Left renal pelvis (tissue), 4 donors: ENCODE results near the gene CCDC152. TPM values are rescaled to one million over a fixed set of nuclear protein-coding genes. Genes with fewer than 3 reads are reported as not detected.
"Not testable (repeated sequence)": the region's sequence is repeated elsewhere in the genome, so short reads cannot be mapped to it uniquely, and the experiment has no call there.

Experiments used
- DNase-seq, 4 donors: peaks; one replicate each; pipeline ENCODE4 v3.0.0-alpha.2; 2013; ENCODE audit warnings: low read depth in 4 of 4, low spot score in 3 of 4
- polyA plus RNA-seq, 4 donors: library from polyadenylated mRNA; unstranded; fragments of 120-200 nt; gene quantifications; one replicate each; pipeline ENCODE4 v1.2.1, GENCODE V29; 2013; ENCODE audit not compliant: insufficient read length in 4 of 4

The CCDC152 gene
- polyA plus RNA-seq, 4 donors, result 11.2 to 15.9 (median 14.7) TPM

DNA sequence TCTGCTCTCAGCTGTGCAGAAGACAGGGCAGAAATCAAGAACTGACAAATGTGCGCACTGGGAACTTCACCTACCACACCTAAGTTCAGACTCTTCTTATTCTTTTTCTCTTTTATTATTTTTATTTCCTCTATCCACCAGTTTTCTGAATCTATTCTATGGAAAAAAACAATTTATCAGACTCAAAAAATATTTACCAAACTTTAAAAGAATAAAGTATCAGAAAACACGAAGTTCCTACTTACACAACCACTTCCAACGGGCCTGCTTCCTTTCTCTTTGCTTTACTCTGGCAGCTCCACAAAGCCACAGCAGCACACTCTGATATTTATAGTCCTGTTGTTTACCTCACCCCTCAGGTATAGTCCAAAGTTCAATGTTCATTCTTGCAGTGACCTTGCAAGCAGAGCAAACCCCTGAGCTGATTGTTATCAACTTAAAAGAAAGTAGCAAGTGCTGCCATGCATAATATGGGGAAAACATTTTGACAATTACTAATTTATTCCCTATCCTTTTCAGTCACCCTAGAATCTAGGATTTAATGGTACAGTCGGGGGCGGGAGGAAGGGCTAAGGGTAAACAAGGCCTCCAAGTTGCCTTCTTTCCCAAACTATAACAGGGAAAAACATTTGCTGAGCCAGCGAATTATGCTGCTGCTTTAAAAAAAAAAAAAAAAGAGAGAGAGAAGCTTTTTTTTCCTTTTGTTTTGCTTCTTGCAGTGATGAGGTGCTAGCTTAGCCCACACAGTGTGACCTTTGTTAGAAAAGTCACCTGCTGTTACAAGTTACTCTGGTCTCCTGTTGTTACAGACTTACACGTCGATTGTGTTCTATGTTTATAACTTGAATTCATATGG, 55.2 kb downstream of the CCDC152 start, which contains the start of gene SELENOP:
Gene SELENOP (minus strand): TSS at position 302 of the 856 bp plus-strand sequence. CDS start 3,539 bp downstream, outside the sequence.
- DNase-seq, result peak; percentile 76 to 87 (median 82)

DNA sequence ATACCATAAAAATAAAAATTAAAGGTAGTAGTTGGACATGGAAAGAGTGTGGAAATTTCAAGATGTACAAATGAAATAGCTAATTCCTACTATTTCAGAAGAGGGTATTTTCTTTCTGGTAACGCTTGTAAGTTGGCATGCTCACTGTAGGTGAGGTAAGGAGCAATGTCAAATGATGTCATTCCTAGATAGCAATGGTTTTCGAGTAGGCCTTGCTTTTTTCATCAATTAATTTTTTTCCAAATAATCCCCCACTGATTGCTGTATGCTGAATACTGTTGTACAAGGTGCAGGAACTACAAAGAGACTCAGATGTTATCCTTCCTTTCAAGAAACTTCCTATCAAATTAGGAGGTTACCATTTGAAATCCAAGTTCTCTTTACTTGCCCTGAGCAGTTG, 56.0 kb downstream of the CCDC152 start:
- no peak for DNase-seq

- peak in 1 of 4 donors; percentile 37 for DNase-seq
These were observed 56.9 kb downstream of the CCDC152 start for GRCh38 chr5:42813533-42813932.

GRCh38 chr5:42816546-42816945, 59.9 kb downstream of the CCDC152 start:
- not testable (repeated sequence) for DNase-seq

GRCh38 chr5:42819745-42820144, 63.1 kb downstream of the CCDC152 start:
- no peak for DNase-seq

DNA sequence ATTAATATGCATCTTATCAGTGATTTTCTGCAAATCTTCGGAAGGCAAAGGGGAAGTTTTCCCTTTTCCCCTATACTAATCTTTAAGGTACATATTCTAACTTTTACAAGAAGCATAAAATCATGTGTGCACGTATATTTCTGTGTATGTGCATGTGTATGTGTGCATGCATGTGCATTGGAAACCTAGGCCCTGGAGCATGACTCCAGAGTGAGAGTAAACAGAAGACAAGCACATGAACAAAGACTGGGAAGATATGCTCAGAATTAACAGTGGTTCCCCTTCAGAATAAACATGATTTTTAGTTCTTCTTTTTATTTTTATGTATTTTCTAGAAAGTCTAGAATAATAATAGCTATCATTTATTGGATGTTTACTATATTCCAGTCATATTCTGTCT, 65.9 kb downstream of the CCDC152 start:
- DNase-seq, result no peak

DNA sequence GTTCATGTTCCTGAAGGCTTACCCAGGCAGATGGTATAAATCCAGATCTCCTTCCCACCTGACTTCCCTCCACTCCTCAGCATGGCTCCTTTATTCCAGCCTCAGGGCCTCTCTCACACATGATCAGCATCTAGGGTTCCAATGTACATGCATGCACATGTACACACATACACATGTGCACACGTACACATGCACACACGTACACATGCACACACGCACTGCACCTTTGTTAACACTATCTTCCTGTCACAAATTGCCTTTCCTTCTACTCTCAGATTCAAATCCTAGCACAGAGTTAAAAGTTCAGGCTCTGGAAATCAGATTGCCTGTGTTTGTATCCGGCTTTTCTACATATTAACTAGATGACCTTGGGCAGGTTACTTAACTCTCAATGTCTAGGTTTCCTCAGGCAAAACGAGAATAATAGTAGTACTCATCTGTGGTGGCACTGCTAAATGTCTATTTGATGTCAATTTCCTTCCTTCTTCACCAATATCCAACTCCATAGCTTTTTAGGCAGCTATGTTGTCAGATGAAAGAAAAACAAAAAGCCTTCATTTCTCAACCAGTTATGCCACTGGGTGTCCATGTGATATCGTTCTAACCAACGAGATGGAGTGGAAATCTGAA, 67.8 kb downstream of the CCDC152 start:
- no peak for DNase-seq

DNA sequence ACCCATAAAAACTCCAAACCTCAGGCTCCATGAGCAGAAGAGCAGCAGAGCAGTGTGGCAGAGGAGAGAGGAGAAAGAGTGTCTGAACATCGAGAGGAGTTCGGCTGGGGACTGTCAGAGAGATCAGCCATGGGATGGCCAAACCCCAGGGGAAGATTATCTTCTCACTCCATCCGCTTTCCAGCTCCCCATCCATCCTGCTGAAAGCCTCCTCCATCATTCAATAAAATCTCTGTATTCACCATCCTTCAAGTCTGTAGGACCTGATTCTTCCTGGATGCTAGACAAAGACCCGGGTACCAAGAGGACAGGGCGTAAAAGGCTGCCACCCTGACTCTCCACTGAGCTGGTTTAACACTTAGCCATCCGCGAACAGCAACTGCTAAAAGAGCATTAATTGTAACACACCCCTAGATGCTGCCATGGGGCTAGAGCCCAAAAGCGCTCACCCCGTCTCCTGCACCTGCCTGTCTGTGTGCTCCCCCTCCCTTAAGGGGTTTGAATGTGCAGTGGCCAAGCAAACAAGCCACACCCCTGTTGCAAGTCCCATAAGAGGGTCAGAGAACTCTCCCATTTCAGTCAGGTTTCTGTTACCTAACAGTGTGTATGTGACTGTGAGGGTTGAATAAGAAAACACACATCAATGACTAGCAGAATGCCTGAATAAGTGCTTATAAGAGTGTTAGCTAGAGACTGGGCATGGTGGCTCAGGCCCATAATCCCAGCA, 69.0 kb downstream of the CCDC152 start:
- DNase-seq, result no peak

GRCh38 chr5:42826757-42827515, 70.3 kb downstream of the CCDC152 start:
- no peak for DNase-seq

GRCh38 chr5:42828671-42829070, 72.1 kb downstream of the CCDC152 start:
- no peak for DNase-seq

- no peak for DNase-seq
These were observed 74.3 kb downstream of the CCDC152 start for GRCh38 chr5:42830924-42831323.

- DNase-seq, result no peak
These were observed 75.4 kb downstream of the CCDC152 start for GRCh38 chr5:42832060-42832459.

DNA sequence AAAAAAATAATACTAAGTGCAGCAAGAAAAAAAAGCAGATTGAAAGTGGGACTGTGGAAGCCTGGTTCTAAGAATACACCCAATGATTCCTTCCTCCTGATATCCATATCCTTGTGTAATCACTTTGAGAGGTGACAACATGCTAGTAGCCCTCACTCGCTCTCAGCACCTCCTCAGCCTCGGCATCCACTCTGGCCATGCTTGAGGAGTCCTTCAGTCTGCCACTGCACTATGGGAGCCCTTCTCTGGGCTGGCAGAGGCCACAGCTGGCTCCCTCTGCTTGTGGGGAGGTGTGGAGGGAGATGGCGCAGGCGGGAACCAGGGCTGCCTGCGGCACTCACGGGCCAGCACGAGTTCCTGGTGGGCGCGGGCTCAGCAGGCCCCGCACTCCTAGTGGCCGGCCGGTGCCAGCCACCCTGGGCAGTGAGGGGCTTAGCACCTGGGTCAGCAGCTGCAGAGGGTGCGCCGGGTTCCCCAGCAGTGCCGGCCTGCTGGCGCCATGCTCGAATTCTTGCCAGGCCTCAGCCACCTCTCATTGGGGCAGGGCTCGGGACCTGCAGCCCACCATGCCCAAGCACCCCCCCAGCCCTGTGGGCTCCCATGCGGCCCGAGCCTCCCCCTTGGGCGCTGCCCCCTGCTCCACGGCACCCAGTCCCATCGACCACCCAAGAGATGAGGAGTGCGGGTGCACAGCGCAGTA, 79.6 kb downstream of the CCDC152 start:
- DNase-seq, result no peak

GRCh38 chr5:42837601-42838000, 81.0 kb downstream of the CCDC152 start:
- no peak for DNase-seq

DNA sequence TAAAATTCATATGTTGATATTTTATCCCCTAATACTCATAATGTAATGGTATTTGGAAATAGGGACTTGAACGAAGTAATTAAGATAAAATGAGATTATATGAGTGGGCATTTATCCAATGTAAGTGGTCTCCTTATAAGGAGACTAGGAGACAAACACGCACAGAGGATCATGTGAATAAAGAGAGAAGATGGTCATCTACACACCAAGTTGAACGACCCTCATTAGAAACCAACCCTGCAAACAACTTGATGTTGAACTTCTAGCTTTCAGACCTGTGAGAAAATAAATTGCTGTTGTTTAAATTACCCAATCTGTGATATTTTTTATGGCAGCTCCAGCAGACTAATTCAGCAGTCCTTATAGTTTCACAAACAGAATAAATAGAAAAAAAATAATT, 82.6 kb downstream of the CCDC152 start:
- DNase-seq, result no peak

- no peak for DNase-seq
These were observed 83.7 kb downstream of the CCDC152 start for GRCh38 chr5:42840269-42840668.

DNA sequence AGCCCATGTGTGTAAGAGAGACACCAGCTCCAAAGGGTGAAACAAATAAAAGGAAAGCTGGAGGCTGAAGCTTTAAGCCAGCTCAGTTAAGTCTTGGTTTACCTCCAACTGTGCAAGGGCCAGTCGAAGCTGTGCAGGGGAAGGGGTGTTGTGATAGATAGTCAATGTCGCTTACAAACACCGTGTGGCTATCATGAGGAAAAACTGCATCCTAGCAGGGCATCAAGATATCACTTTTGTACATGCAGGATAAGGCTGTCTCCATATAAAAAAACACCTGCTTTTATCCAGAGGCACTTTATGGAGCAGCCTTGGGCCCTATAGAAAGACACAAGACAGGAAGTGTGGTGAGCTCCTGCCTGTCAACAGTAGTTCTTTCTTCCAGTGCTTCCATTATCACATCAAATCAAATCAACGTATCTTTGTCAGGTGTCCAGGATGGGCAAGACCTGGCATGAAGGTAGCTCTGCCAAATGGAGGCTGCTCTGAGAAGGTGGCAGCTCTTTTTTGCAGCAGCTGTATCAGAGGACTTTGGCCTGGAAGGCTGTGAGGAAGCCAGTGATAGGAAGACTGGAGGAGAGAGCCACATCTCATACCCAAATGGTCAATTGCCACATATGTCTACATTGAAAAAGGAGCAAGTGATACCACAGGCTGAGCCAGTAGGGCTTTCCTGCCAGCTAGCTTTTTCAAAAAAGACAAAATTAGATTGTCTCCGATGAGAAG, 84.4 kb downstream of the CCDC152 start:
- no peak for DNase-seq

GRCh38 chr5:42842921-42843641, 86.5 kb downstream of the CCDC152 start:
- DNase-seq, result peak in 1 of 4 donors; percentile 29
